Activated CD4-positive, alpha-beta T cell treated with anti-CD3 and anti-CD28 coated beads for 36 hours (primary cell): ENCODE results near the gene ARSG. TPM values are rescaled to one million over a fixed set of nuclear protein-coding genes. Genes with fewer than 3 reads are reported as not detected.
"Not testable (repeated sequence)": the region's sequence is repeated elsewhere in the genome, so short reads cannot be mapped to it uniquely, and the experiment has no call there.

Experiments
- ATAC-seq: fragments of 200-7000 bp; cut with Tn5 transposase; one replicate; pipeline ENCODE4 v1.10.0; 2021; ENCODE audit warnings: mild to moderate bottlenecking, moderate library complexity
- CTCF ChIA-PET: fragments of 350-600 bp; sonication (Branson Sonifier 250); formaldehyde crosslinking; loops from one replicate; lab custom pipeline; 2021; ENCODE audit warnings: antibody characterized with exemption; lab: Charles Lee
- POLR2A ChIA-PET: fragments of 350-600 bp; sonication (Branson Sonifier 250); formaldehyde crosslinking; loops from one replicate; lab custom pipeline; 2021; ENCODE audit warnings: antibody characterized with exemption, inconsistent platforms; lab: Charles Lee
- DNase-seq: peaks from one replicate; pipeline ENCODE4 v3.0.0-alpha.2; 2020
- H3K27ac Mint-ChIP-seq: one replicate; pipeline ENCODE4 v1.8.0; 2021; ENCODE audit warnings: mixed read lengths
- H3K27me3 Mint-ChIP-seq: one replicate; pipeline ENCODE4 v1.8.0; 2021; ENCODE audit warnings: mixed read lengths
- H3K36me3 Mint-ChIP-seq: one replicate; pipeline ENCODE4 v1.8.0; 2021; ENCODE audit warnings: low read depth, mixed read lengths
- H3K4me1 Mint-ChIP-seq: one replicate; pipeline ENCODE4 v1.8.0; 2021; ENCODE audit warnings: mixed read lengths
- H3K4me3 Mint-ChIP-seq: one replicate; pipeline ENCODE4 v1.8.0; 2021; ENCODE audit warnings: mild to moderate bottlenecking, moderate library complexity, mixed read lengths
- H3K9me3 Mint-ChIP-seq: one replicate; pipeline ENCODE4 v1.8.0; 2021; ENCODE audit warnings: low read depth, mixed read lengths
- intact Hi-C, 2 experiments: fragments of 100-400 bp; cut with DNase I in 1 of 2; cut with micrococcal nuclease in 1 of 2; formaldehyde crosslinking; loops; one replicate each; pipeline versions ENCODE4 v1.14.2 to v1.15.1; 2022 to 2024; cut with DNase I, micrococcal nuclease
- total RNA-seq, 2 experiments: library from RNA; stranded (reverse); gene quantifications; one replicate each; pipeline ENCODE4 v1.2.3, GENCODE V29; 2021

Gene ARSG
- total RNA-seq, 2 experiments from 2014 or later = 7.8 to 10.9 TPM

- ChIA-PET POLR2A (interaction anchor here (0.5 to 1.2 kb wide), 2 partner anchors 49 to 201 kb away, joined by 3 to 5 read pairs; partner anchors contain the start of gene WIPI1), CTCF (interaction anchor here (0.6 kb wide), 1 partner anchor 76 kb away, joined by 3 read pairs; no protein-coding TSS in a partner anchor)
- H3K4me1 Mint-ChIP-seq = peaks cover 78% of the 10 kb centered on the region
- peaks cover 55% of the 10 kb centered on the region for H3K36me3 Mint-ChIP-seq
- DNase-seq (peak; percentile 54), ATAC-seq (peak; percentile 75)
- intact Hi-C loops = loop anchor here in 1 of 2 experiments (10.0 kb wide), 2 partner anchors 811 to 1951 kb away; partner anchors contain the start of gene PRKCA
- no peak overlapping the region for H3K4me3 Mint-ChIP-seq
- no peaks in the 10 kb centered on the region for H3K27me3 Mint-ChIP-seq
- H3K9me3 Mint-ChIP-seq = no peaks in the 10 kb centered on the region
- peak overlapping the region; percentile 65 for H3K27ac Mint-ChIP-seq
Observed at GRCh38 chr17:68255731-68256538, 35.4 kb upstream of the ARSG start.

GRCh38 chr17:68256701-68257100 is 34.6 kb upstream of the ARSG start:
- H3K4me1 Mint-ChIP-seq = peaks cover 76% of the 10 kb centered on the region
- POLR2A ChIA-PET, H3K9me3 Mint-ChIP-seq, H3K27me3 Mint-ChIP-seq, H3K4me3 Mint-ChIP-seq, DNase-seq, ATAC-seq: not testable (repeated sequence)
- peak overlapping the region; percentile 91 for H3K27ac Mint-ChIP-seq
- CTCF ChIA-PET = interaction anchor here (0.9 kb wide), 1 partner anchor 8 kb away, joined by 4 read pairs; no protein-coding TSS in a partner anchor
- intact Hi-C loops = loop anchor here in 1 of 2 experiments (10.0 kb wide), 2 partner anchors 812 to 1952 kb away; partner anchors contain the start of gene PRKCA
- H3K36me3 Mint-ChIP-seq = peaks cover 52% of the 10 kb centered on the region

- H3K36me3 Mint-ChIP-seq = peaks cover 44% of the 10 kb centered on the region
- H3K4me1 Mint-ChIP-seq = peaks cover 75% of the 10 kb centered on the region
- intact Hi-C loops = loop anchor here (1.0 to 10.0 kb wide), 4 partner anchors 10 to 1953 kb away; partner anchors contain the start of genes AMZ2 (in 2 of the 2), ARSG (in 2 of the 2), SLC16A6 (in 2 of the 2) and PRKCA (in 1 of the 2)
- H3K9me3 Mint-ChIP-seq = no peaks in the 10 kb centered on the region
- ChIA-PET CTCF (interaction anchor here (0.7 to 2.5 kb wide), 6 partner anchors 10 to 201 kb away, joined by 3 to 9 read pairs (median 4); partner anchors contain the start of genes AMZ2 and WIPI1), POLR2A (no interaction called here)
- DNase-seq (no peak), ATAC-seq (peak; percentile 30)
- H3K27ac Mint-ChIP-seq = peak overlapping the region; percentile 91
- no peaks in the 10 kb centered on the region for H3K27me3 Mint-ChIP-seq
- no peak overlapping the region for H3K4me3 Mint-ChIP-seq
Observed at GRCh38 chr17:68257934-68258333, 33.4 kb upstream of the ARSG start.

GRCh38 chr17:68258890-68259647 is 32.2 kb upstream of the ARSG start:
- not testable (repeated sequence) for H3K9me3 Mint-ChIP-seq, H3K27me3 Mint-ChIP-seq
- intact Hi-C loops = loop anchor here (1.0 to 10.0 kb wide), 4 partner anchors 11 to 1954 kb away; partner anchors contain the start of genes AMZ2 (in 2 of the 2), ARSG (in 2 of the 2), SLC16A6 (in 2 of the 2) and PRKCA (in 1 of the 2)
- ChIA-PET CTCF (interaction anchor here (0.7 to 2.5 kb wide), 11 partner anchors 11 to 205 kb away, joined by 3 to 9 read pairs (median 3); partner anchors contain the start of genes AMZ2 and WIPI1), POLR2A (interaction anchor here (0.7 kb wide), 1 partner anchor 33 kb away, joined by 3 read pairs; no protein-coding TSS in a partner anchor)
- DNase-seq = peak; percentile 77
- H3K4me1 Mint-ChIP-seq = peaks cover 65% of the 10 kb centered on the region
- ATAC-seq = peak; percentile 76
- H3K4me3 Mint-ChIP-seq = peak overlapping the region; percentile 70
- H3K36me3 Mint-ChIP-seq = peaks cover 34% of the 10 kb centered on the region
- peak overlapping the region; percentile 92 for H3K27ac Mint-ChIP-seq

- H3K9me3 Mint-ChIP-seq, POLR2A ChIA-PET, ATAC-seq, H3K27me3 Mint-ChIP-seq, DNase-seq: not testable (repeated sequence)
- H3K4me3 Mint-ChIP-seq = peak overlapping the region; percentile 70
- peaks cover 29% of the 10 kb centered on the region for H3K36me3 Mint-ChIP-seq
- H3K27ac Mint-ChIP-seq = peak overlapping the region; percentile 92
- peaks cover 59% of the 10 kb centered on the region for H3K4me1 Mint-ChIP-seq
- CTCF ChIA-PET = interaction anchor here (0.8 to 2.5 kb wide), 7 partner anchors 11 to 204 kb away, joined by 3 to 9 read pairs (median 3); partner anchors contain the start of gene AMZ2
- intact Hi-C loops = loop anchor here in 1 of 2 experiments (10.0 kb wide), 2 partner anchors 815 to 1955 kb away; partner anchors contain the start of gene PRKCA
Observed at GRCh38 chr17:68259648-68259951, 31.7 kb upstream of the ARSG start.

GRCh38 chr17:68260051-68260762 is 31.1 kb upstream of the ARSG start:
- no peaks in the 10 kb centered on the region for H3K27me3 Mint-ChIP-seq
- no peaks in the 10 kb centered on the region for H3K9me3 Mint-ChIP-seq
- ATAC-seq (no peak), DNase-seq (no peak)
- peaks cover 23% of the 10 kb centered on the region for H3K36me3 Mint-ChIP-seq
- peak overlapping the region; percentile 70 for H3K4me3 Mint-ChIP-seq
- ChIA-PET POLR2A (no interaction called here), CTCF (interaction anchor here (0.6 to 7.1 kb wide), 8 partner anchors 12 to 204 kb away, joined by 3 to 112 read pairs (median 4); partner anchors contain the start of gene AMZ2)
- intact Hi-C loops = loop anchor here in 1 of 2 experiments (5.0 kb wide), 1 partner anchor 497 kb away; no protein-coding TSS in a partner anchor
- H3K4me1 Mint-ChIP-seq = peaks cover 53% of the 10 kb centered on the region
- peak overlapping the region; percentile 92 for H3K27ac Mint-ChIP-seq

GRCh38 chr17:68262467-68262866 is 28.8 kb upstream of the ARSG start:
- ATAC-seq, H3K4me3 Mint-ChIP-seq, POLR2A ChIA-PET, H3K27me3 Mint-ChIP-seq, H3K9me3 Mint-ChIP-seq, DNase-seq, H3K36me3 Mint-ChIP-seq, H3K27ac Mint-ChIP-seq: not testable (repeated sequence)
- intact Hi-C loops = loop anchor here in 1 of 2 experiments (5.0 kb wide), 1 partner anchor 495 kb away; no protein-coding TSS in a partner anchor
- CTCF ChIA-PET = interaction anchor here (0.6 to 7.1 kb wide), 10 partner anchors 8 to 201 kb away, joined by 3 to 112 read pairs (median 5); partner anchors contain the start of gene WIPI1
- H3K4me1 Mint-ChIP-seq = peaks cover 34% of the 10 kb centered on the region

GRCh38 chr17:68263101-68263681 is 28.1 kb upstream of the ARSG start:
- peaks cover 27% of the 10 kb centered on the region for H3K4me1 Mint-ChIP-seq
- intact Hi-C loops = loop anchor here (1.0 to 5.0 kb wide), 3 partner anchors 173 to 494 kb away; no protein-coding TSS in a partner anchor
- H3K36me3 Mint-ChIP-seq, POLR2A ChIA-PET, DNase-seq, H3K4me3 Mint-ChIP-seq, H3K27me3 Mint-ChIP-seq, H3K27ac Mint-ChIP-seq, H3K9me3 Mint-ChIP-seq: not testable (repeated sequence)
- CTCF ChIA-PET = interaction anchor here (0.7 to 7.1 kb wide), 11 partner anchors 25 to 200 kb away, joined by 3 to 112 read pairs (median 8); partner anchors contain the start of gene WIPI1
- ATAC-seq = peak; percentile 49

GRCh38 chr17:68265833-68266232 is 25.5 kb upstream of the ARSG start:
- intact Hi-C loops, H3K9me3 Mint-ChIP-seq, H3K27ac Mint-ChIP-seq, H3K4me3 Mint-ChIP-seq, ATAC-seq, H3K4me1 Mint-ChIP-seq, DNase-seq, POLR2A ChIA-PET, H3K27me3 Mint-ChIP-seq: not testable (repeated sequence)
- H3K36me3 Mint-ChIP-seq = peaks cover 11% of the 10 kb centered on the region
- CTCF ChIA-PET = interaction anchor here (0.7 to 7.1 kb wide), 6 partner anchors 34 to 198 kb away, joined by 3 to 112 read pairs (median 4); no protein-coding TSS in a partner anchor

- H3K4me1 Mint-ChIP-seq = no peaks in the 10 kb centered on the region
- no peak for ATAC-seq
- ChIA-PET CTCF (interaction anchor here (0.8 kb wide), 1 partner anchor 158 kb away, joined by 4 read pairs; no protein-coding TSS in a partner anchor), POLR2A (no interaction called here)
- no peak overlapping the region for H3K27ac Mint-ChIP-seq
- no peak overlapping the region for H3K4me3 Mint-ChIP-seq
- H3K36me3 Mint-ChIP-seq = peaks cover 41% of the 10 kb centered on the region
- no peaks in the 10 kb centered on the region for H3K27me3 Mint-ChIP-seq
- intact Hi-C loops = no loop called here
- H3K9me3 Mint-ChIP-seq = peaks cover 4% of the 10 kb centered on the region
- DNase-seq = no peak
Observed at GRCh38 chr17:68273722-68274121, 17.6 kb upstream of the ARSG start.
